WTC11 (cell line): ENCODE data around the gene MAML2.

Experiments
- NR3C1 ChIP-seq: sonication (generic); formaldehyde crosslinking; conservative IDR thresholded peaks from 2 replicates; pipeline ENCODE4 v1.8.1; 2023; ENCODE audit warnings: low read depth, mild to moderate bottlenecking, missing genetic modification reagents
- TF ChIP-seq, protein P1 (sequence below): fragments of 200-600 bp; IDR thresholded peaks from 2 replicates; pipeline ENCODE4 v1.8.0; 2022; ENCODE audit warnings: antibody characterized with exemption
- TF ChIP-seq, protein P2 (sequence below): sonication (generic); formaldehyde crosslinking; IDR thresholded peaks from 2 replicates; pipeline ENCODE4 v1.8.1; 2023; ENCODE audit warnings: mild to moderate bottlenecking, missing genetic modification reagents, borderline replicate concordance
- TF ChIP-seq, protein P3 (sequence below): sonication (generic); formaldehyde crosslinking; IDR thresholded peaks from 2 replicates; pipeline ENCODE4 v1.8.1; 2023; ENCODE audit warnings: mild to moderate bottlenecking, missing genetic modification reagents

DNA sequence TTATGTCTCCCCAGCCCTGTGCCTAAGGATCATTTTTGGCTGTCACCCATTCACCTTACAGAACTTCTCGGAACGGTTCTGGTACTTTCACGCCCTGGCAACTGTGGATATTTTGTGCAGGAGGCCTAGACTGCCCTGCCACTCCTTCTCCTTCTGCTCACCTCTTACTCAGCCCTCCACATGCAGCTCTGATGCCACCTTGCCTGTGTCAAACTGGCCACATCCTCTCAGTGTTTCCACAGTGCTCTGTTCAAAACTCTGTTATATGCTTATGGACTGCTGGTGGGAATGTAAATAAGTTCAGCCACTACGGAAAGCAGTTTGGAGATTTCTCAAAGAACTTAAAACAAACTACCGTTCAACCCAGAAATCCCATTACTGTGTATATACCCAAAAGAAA is 318.3 kb downstream of the MAML2 start:
- no peak for TF ChIP-seq NR3C1 (CRISPR knock-in tag)
- TF ChIP-seq, protein P1, sequence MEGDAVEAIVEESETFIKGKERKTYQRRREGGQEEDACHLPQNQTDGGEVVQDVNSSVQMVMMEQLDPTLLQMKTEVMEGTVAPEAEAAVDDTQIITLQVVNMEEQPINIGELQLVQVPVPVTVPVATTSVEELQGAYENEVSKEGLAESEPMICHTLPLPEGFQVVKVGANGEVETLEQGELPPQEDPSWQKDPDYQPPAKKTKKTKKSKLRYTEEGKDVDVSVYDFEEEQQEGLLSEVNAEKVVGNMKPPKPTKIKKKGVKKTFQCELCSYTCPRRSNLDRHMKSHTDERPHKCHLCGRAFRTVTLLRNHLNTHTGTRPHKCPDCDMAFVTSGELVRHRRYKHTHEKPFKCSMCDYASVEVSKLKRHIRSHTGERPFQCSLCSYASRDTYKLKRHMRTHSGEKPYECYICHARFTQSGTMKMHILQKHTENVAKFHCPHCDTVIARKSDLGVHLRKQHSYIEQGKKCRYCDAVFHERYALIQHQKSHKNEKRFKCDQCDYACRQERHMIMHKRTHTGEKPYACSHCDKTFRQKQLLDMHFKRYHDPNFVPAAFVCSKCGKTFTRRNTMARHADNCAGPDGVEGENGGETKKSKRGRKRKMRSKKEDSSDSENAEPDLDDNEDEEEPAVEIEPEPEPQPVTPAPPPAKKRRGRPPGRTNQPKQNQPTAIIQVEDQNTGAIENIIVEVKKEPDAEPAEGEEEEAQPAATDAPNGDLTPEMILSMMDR = no peak
- TF ChIP-seq, protein P2, sequence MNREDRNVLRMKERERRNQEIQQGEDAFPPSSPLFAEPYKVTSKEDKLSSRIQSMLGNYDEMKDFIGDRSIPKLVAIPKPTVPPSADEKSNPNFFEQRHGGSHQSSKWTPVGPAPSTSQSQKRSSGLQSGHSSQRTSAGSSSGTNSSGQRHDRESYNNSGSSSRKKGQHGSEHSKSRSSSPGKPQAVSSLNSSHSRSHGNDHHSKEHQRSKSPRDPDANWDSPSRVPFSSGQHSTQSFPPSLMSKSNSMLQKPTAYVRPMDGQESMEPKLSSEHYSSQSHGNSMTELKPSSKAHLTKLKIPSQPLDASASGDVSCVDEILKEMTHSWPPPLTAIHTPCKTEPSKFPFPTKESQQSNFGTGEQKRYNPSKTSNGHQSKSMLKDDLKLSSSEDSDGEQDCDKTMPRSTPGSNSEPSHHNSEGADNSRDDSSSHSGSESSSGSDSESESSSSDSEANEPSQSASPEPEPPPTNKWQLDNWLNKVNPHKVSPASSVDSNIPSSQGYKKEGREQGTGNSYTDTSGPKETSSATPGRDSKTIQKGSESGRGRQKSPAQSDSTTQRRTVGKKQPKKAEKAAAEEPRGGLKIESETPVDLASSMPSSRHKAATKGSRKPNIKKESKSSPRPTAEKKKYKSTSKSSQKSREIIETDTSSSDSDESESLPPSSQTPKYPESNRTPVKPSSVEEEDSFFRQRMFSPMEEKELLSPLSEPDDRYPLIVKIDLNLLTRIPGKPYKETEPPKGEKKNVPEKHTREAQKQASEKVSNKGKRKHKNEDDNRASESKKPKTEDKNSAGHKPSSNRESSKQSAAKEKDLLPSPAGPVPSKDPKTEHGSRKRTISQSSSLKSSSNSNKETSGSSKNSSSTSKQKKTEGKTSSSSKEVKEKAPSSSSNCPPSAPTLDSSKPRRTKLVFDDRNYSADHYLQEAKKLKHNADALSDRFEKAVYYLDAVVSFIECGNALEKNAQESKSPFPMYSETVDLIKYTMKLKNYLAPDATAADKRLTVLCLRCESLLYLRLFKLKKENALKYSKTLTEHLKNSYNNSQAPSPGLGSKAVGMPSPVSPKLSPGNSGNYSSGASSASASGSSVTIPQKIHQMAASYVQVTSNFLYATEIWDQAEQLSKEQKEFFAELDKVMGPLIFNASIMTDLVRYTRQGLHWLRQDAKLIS (CRISPR knock-in tag) = no peak
- TF ChIP-seq, protein P3, sequence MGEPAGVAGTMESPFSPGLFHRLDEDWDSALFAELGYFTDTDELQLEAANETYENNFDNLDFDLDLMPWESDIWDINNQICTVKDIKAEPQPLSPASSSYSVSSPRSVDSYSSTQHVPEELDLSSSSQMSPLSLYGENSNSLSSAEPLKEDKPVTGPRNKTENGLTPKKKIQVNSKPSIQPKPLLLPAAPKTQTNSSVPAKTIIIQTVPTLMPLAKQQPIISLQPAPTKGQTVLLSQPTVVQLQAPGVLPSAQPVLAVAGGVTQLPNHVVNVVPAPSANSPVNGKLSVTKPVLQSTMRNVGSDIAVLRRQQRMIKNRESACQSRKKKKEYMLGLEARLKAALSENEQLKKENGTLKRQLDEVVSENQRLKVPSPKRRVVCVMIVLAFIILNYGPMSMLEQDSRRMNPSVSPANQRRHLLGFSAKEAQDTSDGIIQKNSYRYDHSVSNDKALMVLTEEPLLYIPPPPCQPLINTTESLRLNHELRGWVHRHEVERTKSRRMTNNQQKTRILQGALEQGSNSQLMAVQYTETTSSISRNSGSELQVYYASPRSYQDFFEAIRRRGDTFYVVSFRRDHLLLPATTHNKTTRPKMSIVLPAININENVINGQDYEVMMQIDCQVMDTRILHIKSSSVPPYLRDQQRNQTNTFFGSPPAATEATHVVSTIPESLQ = no peak
